IPS-18a (cell line): ENCODE data around the gene TIMM44.

Experiments used
- H3K27ac ChIP-seq: one replicate; pipeline ENCODE4 v1.5.1; 2013; ENCODE audit warnings: low read length
- H3K27me3 ChIP-seq: one replicate; pipeline ENCODE4 v1.6.1; 2013; ENCODE audit warnings: mild to moderate bottlenecking, low read length; ENCODE audit not compliant: control insufficient read depth, insufficient read depth
- H3K36me3 ChIP-seq: one replicate; pipeline ENCODE4 v1.6.1; 2013; ENCODE audit warnings: low read depth, low read length; ENCODE audit not compliant: control insufficient read depth
- H3K4me1 ChIP-seq: one replicate; pipeline ENCODE4 v1.6.1; 2013; ENCODE audit warnings: low read depth, low read length; ENCODE audit not compliant: control insufficient read depth
- H3K4me3 ChIP-seq: one replicate; pipeline ENCODE4 v1.5.1; 2013; ENCODE audit warnings: low read length
- H3K9ac ChIP-seq: one replicate; pipeline ENCODE4 v1.6.1; 2013; ENCODE audit warnings: mild to moderate bottlenecking, low read length, moderate library complexity
- H3K9me3 ChIP-seq: one replicate; pipeline ENCODE4 v1.6.1; 2013; ENCODE audit warnings: low read depth, low read length; ENCODE audit not compliant: control insufficient read depth

The TIMM44 gene

DNA sequence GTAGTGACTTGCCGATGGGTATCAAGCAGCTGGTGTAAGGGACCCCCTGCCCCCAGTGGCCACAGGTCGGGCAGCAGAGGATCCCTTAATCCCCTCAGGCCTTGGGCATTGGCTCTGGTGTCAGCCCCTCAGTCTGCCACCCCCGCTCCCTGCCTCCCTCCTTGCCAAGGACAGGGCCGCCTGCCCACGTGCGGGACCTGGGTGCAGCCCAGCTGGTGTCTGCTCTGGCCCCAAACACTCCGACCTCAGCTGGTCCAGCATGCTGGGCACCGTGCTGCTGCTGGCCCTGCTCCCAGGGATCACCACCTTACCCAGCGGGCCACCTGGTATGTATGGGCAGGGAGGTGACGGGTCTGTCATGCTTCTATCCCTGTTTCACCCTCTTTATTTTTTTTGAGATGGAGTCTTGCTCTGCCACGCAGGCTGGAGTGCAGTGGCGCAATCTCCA lies 28.8 kb downstream of the TIMM44 start, which contains the start of gene TGFBR3L:
TGFBR3L (plus strand) TSS at position 233 of the 448 bp plus-strand sequence.
- Histone ChIP-seq H3K4me3 (no peak within 1 kb of the TSS), H3K27ac (no peak within 1 kb of the TSS), H3K9me3 (no peaks in the 10 kb centered on the region), H3K9ac (no peak within 1 kb of the TSS), H3K4me1 (peaks cover 2% of the 10 kb centered on the region), H3K27me3 (peaks cover 60% of the 10 kb centered on the region), H3K36me3 (peaks cover 16% of the 10 kb centered on the region)

DNA sequence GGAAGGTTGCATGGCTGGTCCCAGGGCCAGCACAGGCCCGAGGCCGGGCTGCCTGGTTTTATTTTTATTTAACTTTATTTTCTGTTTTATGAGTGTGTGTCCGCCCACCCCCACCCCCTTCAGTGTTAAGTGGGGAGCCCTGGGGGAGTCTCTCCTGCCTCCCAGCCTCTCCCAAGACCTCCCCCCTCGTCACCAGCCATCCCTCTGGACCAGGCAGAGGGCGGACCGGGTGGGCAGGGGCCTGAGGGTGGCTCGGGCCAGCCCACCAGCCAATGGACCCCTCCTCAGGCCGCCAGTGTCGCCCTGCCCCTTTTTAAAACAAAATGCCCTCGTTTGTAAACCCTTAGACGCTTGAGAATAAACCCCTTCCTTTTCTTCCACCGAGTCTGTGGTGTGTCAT lies 29.4 kb downstream of the TIMM44 start:
- Histone ChIP-seq H3K4me3 (no peak overlapping the region), H3K36me3 (peaks cover 16% of the 10 kb centered on the region), H3K4me1 (no peaks in the 10 kb centered on the region), H3K27me3 (peaks cover 54% of the 10 kb centered on the region), H3K9ac (no peak overlapping the region), H3K27ac (no peak overlapping the region), H3K9me3 (no peaks in the 10 kb centered on the region)

DNA sequence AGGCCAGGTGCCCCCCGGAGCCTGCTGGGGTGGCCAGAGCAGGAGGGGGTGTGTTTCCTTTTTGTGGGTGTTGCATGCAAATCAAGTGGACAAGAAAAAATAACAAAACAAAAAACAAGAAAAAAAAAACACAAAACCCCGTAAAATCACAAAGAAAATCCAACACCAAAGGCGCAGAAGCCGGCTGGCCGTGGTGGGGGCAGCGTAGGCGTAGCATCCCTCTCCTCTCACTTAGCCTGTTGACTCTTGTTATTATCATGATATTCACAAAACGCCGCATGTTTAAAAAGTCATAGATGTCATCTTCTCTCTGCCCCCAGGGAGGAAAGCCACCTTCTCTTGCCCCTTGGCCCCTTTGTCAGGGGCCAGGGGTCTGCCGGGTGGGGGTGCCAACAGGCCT lies 29.8 kb downstream of the TIMM44 start:
- Histone ChIP-seq H3K9ac (no peak overlapping the region), H3K27ac (no peak overlapping the region), H3K27me3 (peaks cover 50% of the 10 kb centered on the region), H3K36me3 (peaks cover 16% of the 10 kb centered on the region), H3K4me1 (no peaks in the 10 kb centered on the region), H3K4me3 (no peak overlapping the region), H3K9me3 (no peaks in the 10 kb centered on the region)

GRCh38 chr19:7912697-7913564 lies 30.5 kb downstream of the TIMM44 start:
- no peak overlapping the region for H3K9ac ChIP-seq
- no peaks in the 10 kb centered on the region for H3K4me1 ChIP-seq
- H3K9me3 ChIP-seq: no peaks in the 10 kb centered on the region
- peaks cover 16% of the 10 kb centered on the region for H3K36me3 ChIP-seq
- H3K4me3 ChIP-seq: no peak overlapping the region
- H3K27me3 ChIP-seq: peaks cover 43% of the 10 kb centered on the region
- no peak overlapping the region for H3K27ac ChIP-seq

DNA sequence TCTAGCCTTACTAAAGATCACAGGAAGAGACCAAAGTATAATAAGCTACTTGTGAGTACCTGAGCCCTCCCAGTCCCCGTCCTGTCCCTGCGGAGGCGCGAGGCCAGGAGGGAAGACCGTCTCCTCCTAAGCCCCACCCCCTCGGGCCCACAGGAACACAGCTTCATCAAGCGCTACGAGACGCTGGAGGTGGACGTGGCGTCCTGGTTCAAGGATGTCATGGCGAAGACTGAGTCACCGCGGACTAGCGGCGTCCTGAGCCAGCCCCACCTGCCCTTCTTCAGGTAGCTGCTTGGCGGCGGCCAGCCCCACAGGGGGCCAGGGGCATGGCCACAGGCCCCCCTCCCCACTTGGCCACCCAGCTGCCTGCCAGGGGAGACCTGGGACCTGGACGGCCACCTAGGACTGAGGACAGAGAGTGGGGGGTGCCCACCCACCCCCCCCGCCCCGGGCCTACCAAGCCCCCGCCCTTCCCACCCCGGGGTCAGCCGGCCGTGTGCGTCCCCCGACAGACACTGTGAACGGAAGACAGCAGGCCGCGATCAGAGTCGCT lies 31.2 kb downstream of the TIMM44 start:
- no peaks in the 10 kb centered on the region for H3K4me1 ChIP-seq
- H3K27ac ChIP-seq: no peak overlapping the region
- no peak overlapping the region for H3K4me3 ChIP-seq

GRCh38 chr19:7911508-7912143 lies 31.8 kb downstream of the TIMM44 start:
- Histone ChIP-seq H3K4me3 (no peak overlapping the region), H3K9me3 (no peaks in the 10 kb centered on the region), H3K9ac (no peak overlapping the region), H3K27ac (no peak overlapping the region), H3K4me1 (no peaks in the 10 kb centered on the region), H3K36me3 (peaks cover 16% of the 10 kb centered on the region), H3K27me3 (peaks cover 30% of the 10 kb centered on the region)

More for the DNA sequence above, 31.2 kb downstream of the TIMM44 start:
- peaks cover 36% of the 10 kb centered on the region for H3K27me3 ChIP-seq
- H3K9ac ChIP-seq: no peak overlapping the region
- no peaks in the 10 kb centered on the region for H3K9me3 ChIP-seq
- H3K36me3 ChIP-seq: peaks cover 16% of the 10 kb centered on the region

GRCh38 chr19:7910321-7911161 lies 32.9 kb downstream of the TIMM44 start:
- no peaks in the 10 kb centered on the region for H3K4me1 ChIP-seq
- no peak overlapping the region for H3K9ac ChIP-seq
- H3K9me3 ChIP-seq: no peaks in the 10 kb centered on the region
- H3K4me3 ChIP-seq: no peak overlapping the region
- peaks cover 16% of the 10 kb centered on the region for H3K36me3 ChIP-seq
- H3K27me3 ChIP-seq: peaks cover 19% of the 10 kb centered on the region
- H3K27ac ChIP-seq: no peak overlapping the region

DNA sequence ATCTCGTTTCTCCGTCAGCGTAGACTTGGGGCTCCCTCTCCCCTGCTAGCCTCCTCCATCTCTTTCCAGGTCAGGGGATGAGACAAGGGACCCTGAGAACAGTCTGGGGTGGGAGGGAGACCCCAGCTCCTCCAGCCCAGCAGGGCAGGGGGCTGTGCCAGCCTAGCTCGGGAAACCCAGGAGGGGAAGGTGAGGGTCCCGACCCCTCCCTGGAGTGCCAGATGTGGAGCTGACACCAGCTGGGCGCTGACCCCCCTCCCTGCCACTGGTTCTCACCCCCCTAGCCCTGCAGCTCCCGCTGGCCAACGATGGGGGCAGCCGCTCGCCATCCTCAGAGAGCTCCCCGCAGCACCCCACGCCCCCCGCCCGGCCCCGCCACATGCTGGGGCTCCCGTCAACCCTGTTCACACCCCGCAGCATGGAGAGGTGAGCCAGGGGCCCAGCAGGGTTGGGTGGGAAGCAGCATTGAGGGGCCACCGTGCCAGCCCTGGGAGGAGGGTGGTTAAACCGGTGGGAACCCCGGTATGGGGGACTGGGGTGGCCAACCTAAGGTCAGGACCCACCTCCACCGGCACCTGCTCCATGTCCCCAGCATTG lies 33.9 kb downstream of the TIMM44 start:
- H3K9ac ChIP-seq: no peak overlapping the region
- H3K9me3 ChIP-seq: no peaks in the 10 kb centered on the region
- H3K36me3 ChIP-seq: peaks cover 16% of the 10 kb centered on the region
- H3K27ac ChIP-seq: no peak overlapping the region
- peaks cover 9% of the 10 kb centered on the region for H3K27me3 ChIP-seq
- H3K4me1 ChIP-seq: peaks cover 4% of the 10 kb centered on the region
- H3K4me3 ChIP-seq: no peak overlapping the region

GRCh38 chr19:7908742-7909461 lies 34.6 kb downstream of the TIMM44 start:
- Histone ChIP-seq H3K4me3 (no peak overlapping the region), H3K4me1 (peaks cover 5% of the 10 kb centered on the region), H3K36me3 (peaks cover 16% of the 10 kb centered on the region), H3K27me3 (peaks cover 2% of the 10 kb centered on the region), H3K9me3 (no peaks in the 10 kb centered on the region), H3K27ac (no peak overlapping the region), H3K9ac (no peak overlapping the region)

- no peak overlapping the region for H3K27ac ChIP-seq
- no peak overlapping the region for H3K4me3 ChIP-seq
- H3K27me3 ChIP-seq: no peaks in the 10 kb centered on the region
- peaks cover 5% of the 10 kb centered on the region for H3K4me1 ChIP-seq
- H3K9me3 ChIP-seq: no peaks in the 10 kb centered on the region
- H3K9ac ChIP-seq: no peak overlapping the region
- H3K36me3 ChIP-seq: peaks cover 16% of the 10 kb centered on the region
Observed at GRCh38 chr19:7908078-7908699, 35.3 kb downstream of the TIMM44 start.
